ENCODE measurements around the gene NRAS. TPM values are rescaled to one million over a fixed set of nuclear protein-coding genes. Genes with fewer than 3 reads are reported as not detected.

Gene NRAS
- total and polyA plus RNA-seq, 2 experiments from 2014 or later = 38.7 to 70.7 TPM

- no peak for DNase-seq
- in situ Hi-C loops (cut with MboI) = no loop called here
- no peaks in the 10 kb centered on the region for H4K20me1 ChIP-seq (ENCODE audit: insufficient read depth)
- 25 to 31% methylated on average over 1 of the region's 1 CpG for WGBS, 2 experiments (ENCODE audit: low coverage in 1 of 2, low lambda C conversion rate in 2 of 2, missing lambda C conversion rate in 2 of 2)
- no peak overlapping the region for H2AFZ ChIP-seq
- 0 out of 2 replicates have a peak, but pooled peaks cover under 1% of the 10 kb centered on the region for H3K4me1 ChIP-seq (ENCODE audit: insufficient read depth)
- H3K27me3 ChIP-seq (replicated peaks; ENCODE audit: insufficient read depth) = peaks cover 33% of the 10 kb centered on the region
- H3K36me3 ChIP-seq (ENCODE audit: low read depth) = no peaks in the 10 kb centered on the region
- H3K9me3 ChIP-seq (ENCODE audit: low read depth) = no peaks in the 10 kb centered on the region
- no peaks in the 10 kb centered on the region for H3K9me2 ChIP-seq (ENCODE audit: insufficient read depth)
- no peak overlapping the region for H3K27ac ChIP-seq
- no peak overlapping the region for H3K4me2 ChIP-seq (ENCODE audit: unreplicated experiment)
- no peak overlapping the region for H3K9ac ChIP-seq
- H3K79me2 ChIP-seq (ENCODE audit: insufficient read depth) = no peaks in the 10 kb centered on the region
- H3F3A ChIP-seq (ENCODE audit: insufficient read depth) = no peaks in the 10 kb centered on the region
- no peak overlapping the region for H3K4me3 ChIP-seq
- no peak for TF ChIP-seq EZH2 (IDR thresholded peaks at IDR 0.05; ENCODE audit: insufficient read depth, poor library complexity, severe bottlenecking)
- TF ChIP-seq EZH2phosphoT487 (IDR thresholded peaks at IDR 0.05; ENCODE audit: insufficient read depth, low read depth) = no peak
These were observed 26.4 kb downstream of the NRAS start for GRCh38 chr1:114690148-114690547.

- Histone ChIP-seq H3K27ac (no peak overlapping the region), H3K4me3 (no peak overlapping the region), H3K4me2 (ENCODE audit: unreplicated experiment) (no peak overlapping the region), H3F3A (ENCODE audit: insufficient read depth) (no peaks in the 10 kb centered on the region), H3K9ac (no peak overlapping the region), H4K20me1 (ENCODE audit: insufficient read depth) (no peaks in the 10 kb centered on the region), H3K36me3 (ENCODE audit: low read depth) (no peaks in the 10 kb centered on the region), H3K9me2 (ENCODE audit: insufficient read depth) (no peaks in the 10 kb centered on the region), H3K27me3 (replicated peaks; ENCODE audit: insufficient read depth) (peaks cover 43% of the 10 kb centered on the region), H3K4me1 (ENCODE audit: insufficient read depth) (no peaks in the 10 kb centered on the region), H2AFZ (no peak overlapping the region), H3K9me3 (ENCODE audit: low read depth) (no peaks in the 10 kb centered on the region), H3K79me2 (ENCODE audit: insufficient read depth) (no peaks in the 10 kb centered on the region)
- in situ Hi-C loops (cut with MboI) = no loop called here
- 55 to 65% methylated on average over 4 of the region's 4 CpGs for WGBS, 2 experiments (ENCODE audit: low coverage in 1 of 2, low lambda C conversion rate in 2 of 2, missing lambda C conversion rate in 2 of 2)
- TF ChIP-seq EZH2phosphoT487 (IDR thresholded peaks at IDR 0.05; ENCODE audit: insufficient read depth, low read depth) = no peak
- no peak for TF ChIP-seq EZH2 (IDR thresholded peaks at IDR 0.05; ENCODE audit: insufficient read depth, poor library complexity, severe bottlenecking)
- DNase-seq = no peak
These were observed 28.0 kb downstream of the NRAS start for GRCh38 chr1:114688526-114688925.

- 71 to 73% methylated on average over 5 of the region's 5 CpGs for WGBS, 2 experiments (ENCODE audit: low coverage in 1 of 2, low lambda C conversion rate in 2 of 2, missing lambda C conversion rate in 2 of 2)
- no peak for TF ChIP-seq EZH2 (IDR thresholded peaks at IDR 0.05; ENCODE audit: insufficient read depth, poor library complexity, severe bottlenecking)
- TF ChIP-seq EZH2phosphoT487 (IDR thresholded peaks at IDR 0.05; ENCODE audit: insufficient read depth, low read depth) = no peak
These were observed 30.7 kb downstream of the NRAS start for GRCh38 chr1:114685851-114686250.

GRCh38 chr1:114677691-114678090 is 38.9 kb downstream of the NRAS start:
- TF ChIP-seq EZH2phosphoT487 (IDR thresholded peaks at IDR 0.05; ENCODE audit: insufficient read depth, low read depth) (no peak), EZH2 (IDR thresholded peaks at IDR 0.05; ENCODE audit: insufficient read depth, poor library complexity, severe bottlenecking) (no peak)
- Histone ChIP-seq H3K9me3 (ENCODE audit: low read depth) (no peaks in the 10 kb centered on the region), H3K9ac (no peak overlapping the region), H3K4me2 (ENCODE audit: unreplicated experiment) (no peak overlapping the region), H2AFZ (no peak overlapping the region), H3K4me1 (ENCODE audit: insufficient read depth) (no peaks in the 10 kb centered on the region), H3K36me3 (ENCODE audit: low read depth) (no peaks in the 10 kb centered on the region), H4K20me1 (ENCODE audit: insufficient read depth) (no peaks in the 10 kb centered on the region), H3K9me2 (ENCODE audit: insufficient read depth) (no peaks in the 10 kb centered on the region), H3K27ac (no peak overlapping the region), H3K27me3 (replicated peaks; ENCODE audit: insufficient read depth) (peaks cover 15% of the 10 kb centered on the region; the same call in 1 of the 2 replicates), H3K79me2 (ENCODE audit: insufficient read depth) (no peaks in the 10 kb centered on the region), H3K4me3 (no peak overlapping the region), H3F3A (ENCODE audit: insufficient read depth) (no peaks in the 10 kb centered on the region)
- WGBS, 2 experiments (ENCODE audit: low coverage in 1 of 2, low lambda C conversion rate in 2 of 2, missing lambda C conversion rate in 2 of 2) = 43 to 46% methylated on average over 4 to 5 of the region's 5 CpGs
- no peak for DNase-seq
- in situ Hi-C loops (cut with MboI) = no loop called here

More at GRCh38 chr1:114685851-114686250, 30.7 kb downstream of the NRAS start:
- Histone ChIP-seq H3K79me2 (ENCODE audit: insufficient read depth) (no peaks in the 10 kb centered on the region), H3K9me2 (ENCODE audit: insufficient read depth) (no peaks in the 10 kb centered on the region), H3K4me3 (no peak overlapping the region), H3K4me1 (ENCODE audit: insufficient read depth) (no peaks in the 10 kb centered on the region), H3K9me3 (ENCODE audit: low read depth) (no peaks in the 10 kb centered on the region), H3K9ac (no peak overlapping the region), H3K27me3 (replicated peaks; ENCODE audit: insufficient read depth) (peaks cover 48% of the 10 kb centered on the region), H3K4me2 (ENCODE audit: unreplicated experiment) (no peak overlapping the region), H3K36me3 (ENCODE audit: low read depth) (no peaks in the 10 kb centered on the region), H4K20me1 (ENCODE audit: insufficient read depth) (no peaks in the 10 kb centered on the region), H3F3A (ENCODE audit: insufficient read depth) (no peaks in the 10 kb centered on the region), H3K27ac (no peak overlapping the region), H2AFZ (no peak overlapping the region)
- in situ Hi-C loops (cut with MboI) = no loop called here
- DNase-seq = no peak

- no peak overlapping the region for H3K9ac ChIP-seq
- TF ChIP-seq EZH2 (IDR thresholded peaks at IDR 0.05; ENCODE audit: insufficient read depth, poor library complexity, severe bottlenecking) (no peak), EZH2phosphoT487 (IDR thresholded peaks at IDR 0.05; ENCODE audit: insufficient read depth, low read depth) (no peak)
- in situ Hi-C loops (cut with MboI) = no loop called here
These were observed 40.5 kb downstream of the NRAS start for GRCh38 chr1:114676115-114676514.

More at GRCh38 chr1:114676115-114676514, 40.5 kb downstream of the NRAS start:
- Histone ChIP-seq H4K20me1 (ENCODE audit: insufficient read depth) (no peaks in the 10 kb centered on the region), H3K4me3 (no peak overlapping the region), H3K9me3 (ENCODE audit: low read depth) (no peaks in the 10 kb centered on the region), H3K27me3 (replicated peaks; ENCODE audit: insufficient read depth) (peaks cover 15% of the 10 kb centered on the region; the same call in 1 of the 2 replicates), H3K4me2 (ENCODE audit: unreplicated experiment) (no peak overlapping the region), H3F3A (ENCODE audit: insufficient read depth) (0 out of 2 replicates have a peak, but pooled peaks cover 2% of the 10 kb centered on the region), H3K36me3 (ENCODE audit: low read depth) (no peaks in the 10 kb centered on the region), H3K79me2 (ENCODE audit: insufficient read depth) (no peaks in the 10 kb centered on the region), H2AFZ (no peak overlapping the region), H3K9me2 (ENCODE audit: insufficient read depth) (no peaks in the 10 kb centered on the region), H3K27ac (no peak overlapping the region), H3K4me1 (ENCODE audit: insufficient read depth) (peaks cover 2% of the 10 kb centered on the region; the same call in 1 of the 2 replicates)
- 89 to 90% methylated on average over 1 of the region's 1 CpG for WGBS, 2 experiments (ENCODE audit: low coverage in 1 of 2, low lambda C conversion rate in 2 of 2, missing lambda C conversion rate in 2 of 2)
- no peak for DNase-seq

Data from GM23248 (cell line).